PFSK-1 (cell line): ENCODE results near the gene FAM13A. TPM values are rescaled to one million over a fixed set of nuclear protein-coding genes. Genes with fewer than 3 reads are reported as not detected.

Source experiments
- FOXP2 ChIP-seq: optimal IDR thresholded peaks from 2 replicates; pipeline ENCODE3; 2011; ENCODE audit warnings: borderline replicate concordance, control low read depth, inconsistent platforms; ENCODE audit not compliant: insufficient read depth; ENCODE audit errors: extremely low read length, extremely low read depth
- POLR2AphosphoS5 ChIP-seq: IDR thresholded peaks from 2 replicates; pipeline ENCODE4 v1.6.1; 2012; ENCODE audit warnings: low read depth, mild to moderate bottlenecking, control low read depth, low read length, moderate library complexity
- SIN3A ChIP-seq: IDR thresholded peaks from 2 replicates; pipeline ENCODE4 v1.6.1; 2012; ENCODE audit warnings: mild to moderate bottlenecking, low read length, moderate library complexity, borderline replicate concordance; ENCODE audit not compliant: insufficient read depth
- TAF1 ChIP-seq: IDR thresholded peaks from 2 replicates; pipeline ENCODE4 v1.6.1; 2012; ENCODE audit warnings: low read length, control low read depth, borderline replicate concordance; ENCODE audit not compliant: insufficient read depth
- polyA plus RNA-seq: library from polyadenylated mRNA; unstranded; fragments of >200 nt; gene quantifications from one replicate; pipeline ENCODE4 v1.2.1, GENCODE V29; 2012; ENCODE audit warnings: low read depth, missing spikeins; ENCODE audit not compliant: insufficient read length
- TF ChIP-seq, protein P1 (sequence below), 2 experiments: IDR thresholded peaks; 2 replicates each; pipeline versions ENCODE4 v1.6.1 to v1.8.0; 2011 to 2012; ENCODE audit warnings: low read depth in 2 of 2, low read length in 2 of 2, control low read depth in 1 of 2, inconsistent platforms in 1 of 2, mild to moderate bottlenecking in 1 of 2, moderate library complexity in 1 of 2; ENCODE audit not compliant: insufficient read depth in 1 of 2

Gene FAM13A
- polyA plus RNA-seq = 4.4 TPM

- TF ChIP-seq TAF1 = peak; percentile 83; the same call in 1 of the 2 replicates
- 0 out of 2 replicates have a peak, but pooled peaks have one; percentile 32 for TF ChIP-seq SIN3A
- no peak for TF ChIP-seq FOXP2
- TF ChIP-seq, protein P1, sequence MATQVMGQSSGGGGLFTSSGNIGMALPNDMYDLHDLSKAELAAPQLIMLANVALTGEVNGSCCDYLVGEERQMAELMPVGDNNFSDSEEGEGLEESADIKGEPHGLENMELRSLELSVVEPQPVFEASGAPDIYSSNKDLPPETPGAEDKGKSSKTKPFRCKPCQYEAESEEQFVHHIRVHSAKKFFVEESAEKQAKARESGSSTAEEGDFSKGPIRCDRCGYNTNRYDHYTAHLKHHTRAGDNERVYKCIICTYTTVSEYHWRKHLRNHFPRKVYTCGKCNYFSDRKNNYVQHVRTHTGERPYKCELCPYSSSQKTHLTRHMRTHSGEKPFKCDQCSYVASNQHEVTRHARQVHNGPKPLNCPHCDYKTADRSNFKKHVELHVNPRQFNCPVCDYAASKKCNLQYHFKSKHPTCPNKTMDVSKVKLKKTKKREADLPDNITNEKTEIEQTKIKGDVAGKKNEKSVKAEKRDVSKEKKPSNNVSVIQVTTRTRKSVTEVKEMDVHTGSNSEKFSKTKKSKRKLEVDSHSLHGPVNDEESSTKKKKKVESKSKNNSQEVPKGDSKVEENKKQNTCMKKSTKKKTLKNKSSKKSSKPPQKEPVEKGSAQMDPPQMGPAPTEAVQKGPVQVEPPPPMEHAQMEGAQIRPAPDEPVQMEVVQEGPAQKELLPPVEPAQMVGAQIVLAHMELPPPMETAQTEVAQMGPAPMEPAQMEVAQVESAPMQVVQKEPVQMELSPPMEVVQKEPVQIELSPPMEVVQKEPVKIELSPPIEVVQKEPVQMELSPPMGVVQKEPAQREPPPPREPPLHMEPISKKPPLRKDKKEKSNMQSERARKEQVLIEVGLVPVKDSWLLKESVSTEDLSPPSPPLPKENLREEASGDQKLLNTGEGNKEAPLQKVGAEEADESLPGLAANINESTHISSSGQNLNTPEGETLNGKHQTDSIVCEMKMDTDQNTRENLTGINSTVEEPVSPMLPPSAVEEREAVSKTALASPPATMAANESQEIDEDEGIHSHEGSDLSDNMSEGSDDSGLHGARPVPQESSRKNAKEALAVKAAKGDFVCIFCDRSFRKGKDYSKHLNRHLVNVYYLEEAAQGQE (IDR thresholded peaks at IDR 0.05; ENCODE audit: insufficient read depth in 1 of 2, low read depth in 2 of 2, low read length in 2 of 2) = no peak
- TF ChIP-seq POLR2AphosphoS5 = peak; percentile 80
These were observed at the start of gene FAM13A for GRCh38 chr4:89056953-89057398. Gene FAM13A, minus strand, starts transcription at chr4:89057185. Its CDS starts 221 bp downstream, at chr4:89056964.

GRCh38 chr4:89105726-89106125, 48.7 kb upstream of the FAM13A start:
- TF ChIP-seq SIN3A = no peak
- TF ChIP-seq, protein P1 (IDR thresholded peaks at IDR 0.05; ENCODE audit: insufficient read depth in 1 of 2, low read depth in 2 of 2, low read length in 2 of 2) = no peak
- TF ChIP-seq TAF1 = no peak

DNA sequence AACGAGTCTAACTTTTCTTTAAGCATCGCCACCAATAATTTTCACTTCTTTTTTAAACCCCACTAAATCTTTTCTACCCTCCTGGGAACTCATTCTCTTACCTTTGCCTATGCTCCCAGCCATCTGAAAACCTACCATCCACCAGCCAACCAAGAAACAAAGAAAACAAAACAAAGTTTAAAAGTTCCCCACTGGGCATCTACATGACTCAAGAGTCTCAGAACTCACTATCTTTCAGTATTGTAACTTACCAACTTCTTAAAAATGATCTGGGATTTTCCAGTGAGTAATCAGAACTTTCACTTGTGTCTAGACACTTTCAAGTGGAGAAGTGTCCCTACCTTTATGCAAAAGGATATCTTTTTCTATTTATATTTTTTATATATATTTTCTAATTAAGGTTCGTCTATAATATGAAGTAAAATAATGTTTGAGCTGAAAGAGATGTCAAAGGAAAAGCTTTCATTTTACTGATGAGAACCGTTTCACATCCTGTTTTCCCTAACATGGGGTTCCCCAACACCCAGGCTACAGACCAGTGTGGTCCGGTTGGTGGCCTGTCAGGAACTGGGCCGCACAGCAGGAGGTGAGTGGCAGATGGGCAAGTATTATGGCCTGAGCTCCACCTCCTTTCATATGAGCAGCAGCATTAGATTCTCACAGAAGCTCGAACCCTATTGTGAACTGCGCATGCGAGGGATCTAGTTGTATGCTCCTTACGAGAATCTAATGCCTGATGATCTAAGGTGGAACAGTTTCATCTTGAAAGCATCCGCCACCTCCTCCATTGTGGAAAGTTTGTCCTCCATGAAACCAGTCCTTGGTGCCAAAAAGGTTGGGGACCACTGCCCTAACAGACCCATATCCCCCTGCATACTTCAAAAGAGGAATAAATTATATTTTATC, 44.5 kb upstream of the FAM13A start:
- TF ChIP-seq SIN3A (no peak), POLR2AphosphoS5 (no peak), FOXP2 (no peak), TAF1 (no peak)
- TF ChIP-seq, protein P1 (IDR thresholded peaks at IDR 0.05; ENCODE audit: insufficient read depth in 1 of 2, low read depth in 2 of 2, low read length in 2 of 2) = no peak

DNA sequence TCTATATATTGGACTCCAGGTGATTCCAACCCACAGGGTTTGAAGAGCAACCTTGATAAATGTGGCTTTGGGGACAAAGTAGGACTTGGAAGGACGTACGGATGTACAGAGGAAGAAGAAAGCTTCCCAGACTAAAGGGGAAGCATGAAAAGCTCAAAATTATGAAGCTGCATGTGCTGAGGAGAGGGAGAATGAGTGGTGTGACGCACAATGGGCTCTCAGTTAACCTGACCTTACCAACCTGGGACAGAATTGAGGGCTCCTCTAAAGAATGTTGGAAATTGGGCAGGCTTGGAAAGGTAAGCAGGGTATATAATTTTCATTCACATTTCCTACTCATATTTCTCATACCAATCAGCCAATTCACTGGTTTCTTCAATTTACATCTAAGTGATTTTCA, 43.9 kb upstream of the FAM13A start:
- no peak for TF ChIP-seq FOXP2
- no peak for TF ChIP-seq TAF1
- no peak for TF ChIP-seq POLR2AphosphoS5
- no peak for TF ChIP-seq SIN3A
- TF ChIP-seq, protein P1 (IDR thresholded peaks at IDR 0.05; ENCODE audit: insufficient read depth in 1 of 2, low read depth in 2 of 2, low read length in 2 of 2) = no peak

DNA sequence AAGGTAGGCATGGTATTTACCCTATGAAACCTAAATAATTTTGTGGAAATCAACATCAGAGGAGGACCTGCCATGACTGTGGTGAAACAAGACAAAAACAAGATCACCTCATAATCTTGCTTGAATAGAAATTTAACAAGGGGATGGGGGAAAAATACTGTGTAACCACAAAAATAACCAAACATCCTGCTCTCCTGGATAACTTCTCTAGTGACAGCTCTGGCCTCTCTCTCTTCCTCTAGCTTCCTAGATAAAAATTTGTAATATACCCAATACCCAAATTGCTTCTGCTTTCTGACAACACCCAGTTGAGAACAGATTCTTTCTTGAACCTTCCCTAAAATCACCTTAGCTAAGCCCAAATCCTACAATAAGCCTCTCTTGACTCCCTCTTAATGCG, 42.5 kb upstream of the FAM13A start:
- TF ChIP-seq, protein P1 (IDR thresholded peaks at IDR 0.05; ENCODE audit: insufficient read depth in 1 of 2, low read depth in 2 of 2, low read length in 2 of 2) = no peak
- TF ChIP-seq FOXP2 (no peak), POLR2AphosphoS5 (no peak), SIN3A (no peak), TAF1 (no peak)
